CD4-positive, alpha-beta memory T cell (primary cell): Measurements from ENCODE around the gene ZNF740. TPM values are rescaled to one million over a fixed set of nuclear protein-coding genes. Genes with fewer than 3 reads are reported as not detected.

Experiments
- CTCF ChIA-PET: fragments of 350-600 bp; sonication (Branson Sonifier 250); formaldehyde crosslinking; loops from one replicate; lab custom pipeline; 2021; ENCODE audit warnings: inconsistent platforms; ENCODE audit not compliant: partially characterized antibody; lab: Charles Lee
- POLR2A ChIA-PET: fragments of 350-600 bp; sonication (Branson Sonifier 250); formaldehyde crosslinking; loops from one replicate; lab custom pipeline; 2021; ENCODE audit not compliant: partially characterized antibody; lab: Charles Lee
- DNase-seq, 5 donors: peaks; one replicate each; pipeline versions ENCODE4 v3.0.0 to v3.0.0-alpha.2; 2020 to 2022; ENCODE audit warnings: mixed read lengths in 1 of 5
- H3K27ac ChIP-seq: one replicate; pipeline ENCODE4 v1.7.0; 2013; ENCODE audit warnings: low read depth, low read length
- H3K27me3 ChIP-seq: 2 replicates; pipeline ENCODE4 v1.7.0; 2013; ENCODE audit warnings: mild to moderate bottlenecking, low read length, moderate library complexity; ENCODE audit not compliant: insufficient read depth
- H3K36me3 ChIP-seq: 2 replicates; pipeline ENCODE4 v1.7.0; 2013; ENCODE audit warnings: mild to moderate bottlenecking, low read length, moderate library complexity; ENCODE audit not compliant: insufficient read depth
- H3K4me1 ChIP-seq: 2 replicates; pipeline ENCODE4 v1.7.0; 2013; ENCODE audit warnings: mild to moderate bottlenecking, low read length, moderate library complexity; ENCODE audit not compliant: insufficient read depth
- H3K4me3 ChIP-seq, 2 donors: one replicate each; pipeline ENCODE4 v1.7.0; 2013; ENCODE audit warnings: low read length in 2 of 2, mild to moderate bottlenecking in 1 of 2
- H3K9me3 ChIP-seq, 2 donors: one replicate each; pipeline ENCODE4 v1.7.0; 2013; ENCODE audit warnings: low read length in 2 of 2, control low read depth in 1 of 2; ENCODE audit not compliant: control insufficient read depth in 1 of 2
- H3K27ac Mint-ChIP-seq, 7 donors: one replicate each; pipeline ENCODE4 v1.8.0; 2020 to 2021; ENCODE audit warnings: mixed read lengths in 7 of 7, mild to moderate bottlenecking in 6 of 7, inconsistent platforms in 3 of 7, moderate library complexity in 3 of 7
- H3K27me3 Mint-ChIP-seq, 2 donors: one replicate each; pipeline ENCODE4 v1.8.0; 2020 to 2021; ENCODE audit warnings: mixed read lengths in 2 of 2
- H3K36me3 Mint-ChIP-seq, 2 donors: one replicate each; pipeline ENCODE4 v1.8.0; 2020 to 2021; ENCODE audit warnings: mixed read lengths in 2 of 2, inconsistent platforms in 1 of 2, mild to moderate bottlenecking in 1 of 2
- H3K4me1 Mint-ChIP-seq, 4 donors: one replicate each; pipeline ENCODE4 v1.8.0; 2020 to 2021; ENCODE audit warnings: mixed read lengths in 4 of 4, mild to moderate bottlenecking in 1 of 4
- H3K4me3 Mint-ChIP-seq, 8 donors: one replicate each; pipeline ENCODE4 v1.8.0; 2020 to 2021; ENCODE audit warnings: mixed read lengths in 8 of 8, mild to moderate bottlenecking in 7 of 8, moderate library complexity in 6 of 8, inconsistent platforms in 3 of 8
- H3K9me3 Mint-ChIP-seq, 8 donors: one replicate each; pipeline ENCODE4 v1.8.0; 2020 to 2021; ENCODE audit warnings: mixed read lengths in 8 of 8, mild to moderate bottlenecking in 5 of 8, inconsistent platforms in 3 of 8, moderate library complexity in 1 of 8
- intact Hi-C: fragments of 100-400 bp; cut with micrococcal nuclease; formaldehyde crosslinking; loops from one replicate; pipeline ENCODE4 v1.15.1; 2023
- polyA plus RNA-seq, 2 donors: library from polyadenylated mRNA; unstranded; fragments of 300-500 nt; fragmentation: Illumina TruSeq; gene quantifications; one replicate each; pipeline ENCODE4 v1.2.3, GENCODE V29; 2021
- total RNA-seq, 2 experiments: library from RNA; stranded (reverse); gene quantifications; one replicate each; pipeline ENCODE4 v1.2.3, GENCODE V29; 2021

ZNF740 gene
- total and polyA plus RNA-seq, 4 experiments from 2014 or later: 0.90 to 113 (median 56.1) TPM

- Mint-ChIP-seq H3K9me3 (peaks cover 0 to 2% (median 0%) of the 10 kb centered on the region in 8 donors), H3K27ac (peak overlapping the region in 6 of 7 donors; percentile 37 to 77 (median 64)), H3K4me3 (no peak overlapping the region), H3K4me1 (peaks cover 35 to 58% (median 40%) of the 10 kb centered on the region in 4 donors), H3K27me3 (no peaks in the 10 kb centered on the region), H3K36me3 (peaks cover 38 to 78% of the 10 kb centered on the region in 2 donors)
- ChIA-PET POLR2A (interaction anchor here (0.9 to 17.3 kb wide), 3 partner anchors 17 to 35 kb away, joined by 3 to 463 read pairs (median 6); partner anchors contain the start of gene ITGB7), CTCF (interaction anchor here (0.5 to 1.4 kb wide), 6 partner anchors 11 to 76 kb away, joined by 3 to 9 read pairs (median 4); no protein-coding TSS in a partner anchor)
- Histone ChIP-seq H3K27ac (no peak overlapping the region), H3K36me3 (peaks cover 65% of the 10 kb centered on the region), H3K27me3 (no peaks in the 10 kb centered on the region), H3K4me3 (no peak overlapping the region), H3K9me3 (no peaks in the 10 kb centered on the region), H3K4me1 (peaks cover 44% of the 10 kb centered on the region)
- intact Hi-C loops: no loop called here
- DNase-seq: no peak
Measured at GRCh38 chr12:53185582-53186153, 5.1 kb downstream of the ZNF740 start.

- intact Hi-C loops: no loop called here
- peaks cover 76% of the 10 kb centered on the region for H3K36me3 ChIP-seq
- no peak overlapping the region for H3K4me3 ChIP-seq
- H3K9me3 Mint-ChIP-seq: no peaks in the 10 kb centered on the region
- H3K4me1 Mint-ChIP-seq: peaks cover 32 to 50% (median 37%) of the 10 kb centered on the region in 4 donors
- DNase-seq: no peak
- H3K4me1 ChIP-seq: peaks cover 44% of the 10 kb centered on the region
- no peaks in the 10 kb centered on the region for H3K27me3 Mint-ChIP-seq
- H3K27me3 ChIP-seq: no peaks in the 10 kb centered on the region
- CTCF ChIA-PET: interaction anchor here (0.8 to 6.7 kb wide), 4 partner anchors 13 to 117 kb away, joined by 3 to 65 read pairs (median 10); partner anchors contain the start of gene ITGB7
- no peak overlapping the region for H3K4me3 Mint-ChIP-seq
- H3K9me3 ChIP-seq: no peaks in the 10 kb centered on the region
- no peak overlapping the region for H3K27ac ChIP-seq
- H3K36me3 Mint-ChIP-seq: peaks cover 41 to 81% of the 10 kb centered on the region in 2 donors
- POLR2A ChIA-PET: interaction anchor here (0.6 to 17.3 kb wide), 5 partner anchors 16 to 109 kb away, joined by 3 to 463 read pairs (median 4); partner anchors contain the start of genes ITGB7, PFDN5 and SPRYD3
- H3K27ac Mint-ChIP-seq: peak overlapping the region in 2 of 7 donors; percentile 8 to 74
Measured at GRCh38 chr12:53186745-53187144, 6.2 kb downstream of the ZNF740 start.

DNA sequence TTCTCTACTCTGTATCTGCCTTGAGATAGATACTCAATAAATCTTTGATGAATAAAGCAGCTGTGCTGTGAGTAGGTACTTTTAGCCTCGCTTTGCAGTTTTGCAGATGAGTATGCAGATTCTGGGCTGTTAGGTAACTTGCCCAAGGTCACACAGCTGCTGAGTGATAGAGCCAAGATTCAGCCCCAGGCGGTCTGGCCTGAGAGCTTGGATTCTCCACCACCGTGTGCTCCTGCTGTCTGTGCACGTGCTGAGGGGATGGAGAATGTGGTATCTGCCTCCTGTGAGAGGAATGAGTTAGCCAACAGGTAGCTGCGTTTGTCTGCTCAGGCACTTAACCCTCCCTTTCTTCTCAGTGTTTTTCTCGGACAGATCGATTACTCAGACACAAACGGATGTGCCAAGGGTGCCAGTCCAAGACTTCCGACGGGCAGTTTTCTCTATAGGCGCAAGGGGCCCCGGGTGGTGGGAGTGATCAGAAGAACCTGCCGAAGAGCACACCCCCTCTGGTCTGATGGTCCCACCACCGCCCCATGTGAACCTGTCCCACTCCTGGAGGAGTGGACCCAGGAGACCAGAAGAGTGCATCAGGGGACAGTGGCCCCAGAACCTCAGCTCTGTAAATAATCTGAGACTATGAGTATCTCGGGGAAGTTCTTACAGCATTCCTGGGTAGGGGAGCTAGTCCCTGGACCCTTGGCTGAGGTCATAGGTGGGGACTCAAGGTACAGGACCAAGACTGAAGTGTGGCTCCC is 6.8 kb downstream of the ZNF740 start:
- no peak overlapping the region for H3K4me3 Mint-ChIP-seq
- peaks cover 47 to 81% of the 10 kb centered on the region in 2 donors for H3K36me3 Mint-ChIP-seq
- Histone ChIP-seq H3K9me3 (no peaks in the 10 kb centered on the region), H3K27ac (no peak overlapping the region), H3K27me3 (no peaks in the 10 kb centered on the region), H3K4me3 (no peak overlapping the region), H3K36me3 (peaks cover 76% of the 10 kb centered on the region), H3K4me1 (peaks cover 38% of the 10 kb centered on the region)
- peaks cover 26 to 44% (median 32%) of the 10 kb centered on the region in 4 donors for H3K4me1 Mint-ChIP-seq
- no peaks in the 10 kb centered on the region for H3K9me3 Mint-ChIP-seq
- intact Hi-C loops: no loop called here
- ChIA-PET CTCF (interaction anchor here (0.7 to 6.7 kb wide), 11 partner anchors 10 to 121 kb away, joined by 3 to 65 read pairs (median 4); partner anchors contain the start of gene ITGB7), POLR2A (interaction anchor here (0.9 to 17.3 kb wide), 6 partner anchors 15 to 108 kb away, joined by 4 to 463 read pairs (median 8); partner anchors contain the start of genes ITGB7 and SPRYD3)
- DNase-seq: no peak
- no peaks in the 10 kb centered on the region for H3K27me3 Mint-ChIP-seq
- H3K27ac Mint-ChIP-seq: peak overlapping the region in 5 of 7 donors; percentile 15 to 74 (median 35)

DNA sequence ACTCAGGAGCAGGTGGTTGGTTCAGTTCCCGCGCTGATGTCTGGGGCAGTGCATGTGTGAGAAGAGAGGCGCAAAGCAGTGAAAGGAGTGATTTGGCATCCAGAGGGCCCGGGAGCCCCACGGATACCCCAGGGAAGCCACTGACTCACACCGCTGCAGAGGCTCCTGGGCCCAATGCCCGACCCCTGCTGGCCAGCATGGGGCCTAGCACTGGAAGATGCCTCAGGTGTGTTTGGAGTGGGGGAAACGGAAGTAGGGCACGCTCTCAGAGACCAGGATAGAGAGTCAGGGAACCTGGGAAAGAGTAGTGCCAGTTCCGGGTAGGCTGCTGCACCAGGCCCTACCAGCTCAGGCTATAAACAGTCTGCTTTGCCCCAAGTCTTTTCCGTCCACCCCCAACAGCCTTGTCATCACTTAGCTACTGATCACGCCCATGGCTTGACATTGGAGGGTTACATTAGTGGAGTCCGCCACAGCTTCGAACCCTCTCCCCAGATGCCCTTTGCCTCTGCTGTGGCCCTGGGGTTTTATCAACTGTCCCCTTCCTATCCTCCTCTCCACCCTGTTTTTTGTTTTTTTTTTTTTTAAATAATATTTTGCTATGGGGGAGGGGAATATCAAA is 9.7 kb downstream of the ZNF740 start:
- POLR2A ChIA-PET: interaction anchor here (1.0 to 27.7 kb wide), 5 partner anchors 5 to 39 kb away, joined by 3 to 463 read pairs (median 8); partner anchors contain the start of genes CSAD, ITGB7 and ZNF740
- H3K27me3 Mint-ChIP-seq: no peaks in the 10 kb centered on the region
- peaks cover 63 to 84% of the 10 kb centered on the region in 2 donors for H3K36me3 Mint-ChIP-seq
- Histone ChIP-seq H3K4me3 (no peak overlapping the region), H3K27ac (no peak overlapping the region), H3K4me1 (peaks cover 13% of the 10 kb centered on the region), H3K36me3 (peaks cover 84% of the 10 kb centered on the region), H3K9me3 (no peaks in the 10 kb centered on the region), H3K27me3 (no peaks in the 10 kb centered on the region)
- H3K4me3 Mint-ChIP-seq: no peak overlapping the region
- CTCF ChIA-PET: interaction anchor here (0.6 to 6.7 kb wide), 14 partner anchors 9 to 250 kb away, joined by 3 to 65 read pairs (median 5); partner anchors contain the start of gene CSAD
- H3K27ac Mint-ChIP-seq: peak overlapping the region in 6 of 7 donors; percentile 51 to 79 (median 66)
- intact Hi-C loops: loop anchor here (1.0 to 5.0 kb wide), 3 partner anchors 10 to 123 kb away; partner anchors contain the start of genes CSAD and ZNF740
- DNase-seq: peak; percentile 46 to 64 (median 52)
- H3K9me3 Mint-ChIP-seq: no peaks in the 10 kb centered on the region
- peaks cover 8 to 22% (median 11%) of the 10 kb centered on the region in 4 donors for H3K4me1 Mint-ChIP-seq

DNA sequence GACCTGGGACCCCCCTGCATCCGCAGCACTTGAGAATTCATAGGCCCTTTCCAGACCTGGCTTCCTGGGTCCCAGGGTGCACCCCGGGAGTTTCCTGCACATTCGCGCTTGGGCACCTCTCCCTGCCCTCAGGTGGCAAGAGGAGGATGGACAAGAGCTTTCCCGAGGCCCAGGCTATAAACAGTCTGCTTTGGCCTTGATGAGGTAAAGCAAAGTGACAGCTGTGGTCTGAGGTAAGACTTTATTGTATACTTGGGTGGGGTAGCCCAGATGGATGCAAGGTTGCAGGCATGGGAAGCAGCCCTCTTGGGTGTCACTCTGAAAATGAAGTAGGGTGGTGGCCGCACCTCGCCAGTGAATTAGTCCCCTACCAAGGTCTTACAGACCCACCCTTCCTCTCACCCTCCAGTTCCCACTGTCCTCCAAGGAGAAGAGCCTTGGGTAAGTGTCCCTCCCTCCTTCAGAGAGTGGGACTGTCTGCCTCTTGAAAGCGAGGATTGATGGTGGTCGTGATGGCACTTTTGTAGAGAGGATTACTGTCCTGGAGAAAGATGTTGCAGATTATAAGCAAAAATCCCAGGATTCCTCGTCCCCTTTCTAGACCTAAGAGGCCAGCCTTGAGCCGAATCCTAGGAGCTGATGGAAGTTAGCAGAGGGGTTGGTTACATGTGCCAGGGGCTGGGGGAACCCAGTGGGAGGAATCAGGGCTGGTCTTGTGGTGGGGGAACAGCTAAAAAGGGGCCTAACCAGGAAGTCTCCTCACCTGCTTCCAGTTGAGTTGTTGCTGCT is 10.8 kb downstream of the ZNF740 start:
- Histone ChIP-seq H3K4me3 (no peak overlapping the region), H3K9me3 (no peaks in the 10 kb centered on the region), H3K27ac (no peak overlapping the region), H3K36me3 (peaks cover 84% of the 10 kb centered on the region), H3K27me3 (no peaks in the 10 kb centered on the region), H3K4me1 (peaks cover 15% of the 10 kb centered on the region)
- peaks cover 5 to 19% (median 11%) of the 10 kb centered on the region in 4 donors for H3K4me1 Mint-ChIP-seq
- ChIA-PET POLR2A (interaction anchor here (1.1 to 27.7 kb wide), 6 partner anchors 6 to 154 kb away, joined by 3 to 463 read pairs (median 8); partner anchors contain the start of genes AAAS, CSAD, ITGB7 and ZNF740), CTCF (interaction anchor here (0.9 to 6.7 kb wide), 7 partner anchors 8 to 103 kb away, joined by 3 to 65 read pairs (median 3); no protein-coding TSS in a partner anchor)
- peaks cover 62 to 84% of the 10 kb centered on the region in 2 donors for H3K36me3 Mint-ChIP-seq
- no peaks in the 10 kb centered on the region for H3K27me3 Mint-ChIP-seq
- no peaks in the 10 kb centered on the region for H3K9me3 Mint-ChIP-seq
- DNase-seq: no peak
- peak overlapping the region in 5 of 7 donors; percentile 17 to 53 (median 36) for H3K27ac Mint-ChIP-seq
- intact Hi-C loops: loop anchor here (5.0 kb wide), 1 partner anchor 124 kb away; no protein-coding TSS in a partner anchor
- H3K4me3 Mint-ChIP-seq: no peak overlapping the region
